SU-DHL-6 (cell line): ENCODE data around the gene C1orf21.

Experiments used
- EZH2phosphoT487 ChIP-seq: fragments of 200-600 bp; sonication (generic), shearing (Covaris generic); conservative IDR thresholded peaks from 2 replicates; pipeline ENCODE4 v1.6.1; 2018; ENCODE audit warnings: mild to moderate bottlenecking, antibody characterized with exemption, low read length, moderate library complexity, mixed read lengths
- TF ChIP-seq, protein P1 (sequence below): fragments of 200-600 bp; sonication (generic); IDR thresholded peaks from one replicate; pipeline ENCODE4 v1.5.1; 2017; ENCODE audit warnings: antibody characterized with exemption, mild to moderate bottlenecking, low read length, moderate library complexity; ENCODE audit not compliant: insufficient read depth, poor library complexity, severe bottlenecking

DNA sequence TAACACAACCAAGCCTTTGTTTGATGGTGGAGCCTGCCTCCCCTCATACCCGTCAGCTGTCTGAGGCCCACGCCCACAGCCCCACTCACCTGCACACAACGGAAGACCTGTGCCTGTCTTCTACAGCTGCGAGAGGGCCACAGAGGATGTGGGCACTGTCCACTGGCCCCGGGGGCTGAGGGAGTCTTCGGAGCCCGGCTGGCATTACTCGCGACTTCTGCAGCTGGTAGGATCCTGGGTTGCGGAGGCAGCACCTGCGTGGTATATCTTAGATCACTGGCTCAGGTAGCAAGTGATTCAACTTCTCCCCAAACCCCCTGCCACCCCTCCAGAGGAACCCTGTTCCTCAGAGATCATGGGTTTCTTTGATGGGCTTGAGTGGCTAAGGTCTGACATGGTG, 257.9 kb downstream of the C1orf21 start:
- TF ChIP-seq, protein P1, sequence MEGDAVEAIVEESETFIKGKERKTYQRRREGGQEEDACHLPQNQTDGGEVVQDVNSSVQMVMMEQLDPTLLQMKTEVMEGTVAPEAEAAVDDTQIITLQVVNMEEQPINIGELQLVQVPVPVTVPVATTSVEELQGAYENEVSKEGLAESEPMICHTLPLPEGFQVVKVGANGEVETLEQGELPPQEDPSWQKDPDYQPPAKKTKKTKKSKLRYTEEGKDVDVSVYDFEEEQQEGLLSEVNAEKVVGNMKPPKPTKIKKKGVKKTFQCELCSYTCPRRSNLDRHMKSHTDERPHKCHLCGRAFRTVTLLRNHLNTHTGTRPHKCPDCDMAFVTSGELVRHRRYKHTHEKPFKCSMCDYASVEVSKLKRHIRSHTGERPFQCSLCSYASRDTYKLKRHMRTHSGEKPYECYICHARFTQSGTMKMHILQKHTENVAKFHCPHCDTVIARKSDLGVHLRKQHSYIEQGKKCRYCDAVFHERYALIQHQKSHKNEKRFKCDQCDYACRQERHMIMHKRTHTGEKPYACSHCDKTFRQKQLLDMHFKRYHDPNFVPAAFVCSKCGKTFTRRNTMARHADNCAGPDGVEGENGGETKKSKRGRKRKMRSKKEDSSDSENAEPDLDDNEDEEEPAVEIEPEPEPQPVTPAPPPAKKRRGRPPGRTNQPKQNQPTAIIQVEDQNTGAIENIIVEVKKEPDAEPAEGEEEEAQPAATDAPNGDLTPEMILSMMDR, result no peak
- TF ChIP-seq EZH2phosphoT487, result no peak
